Erythroblast (primary cell): ENCODE measurements around the gene RAMAC.

Source experiments
- GATA1 ChIP-seq: IDR thresholded peaks from 2 replicates; pipeline ENCODE4 v1.6.1; 2011; ENCODE audit warnings: low read depth, mild to moderate bottlenecking, control low read depth, low read length, moderate library complexity
- POLR2A ChIP-seq: IDR thresholded peaks from 2 replicates; pipeline ENCODE4 v1.6.1; 2011; ENCODE audit warnings: mild to moderate bottlenecking, low read length

- TF ChIP-seq POLR2A: no peak
- TF ChIP-seq GATA1: no peak
These were observed 40.7 kb upstream of the RAMAC start for GRCh38 chr15:82945326-82945725.
